K562 (cell line): ENCODE measurements around the gene SUV39H2.
"Not testable (repeated sequence)": the region's sequence is repeated elsewhere in the genome, so short reads cannot be mapped to it uniquely, and the experiment has no call there.

ENCODE experiments used
- BCOR ChIP-seq: fragments of 450-650 bp; IDR thresholded peaks from 2 replicates; pipeline ENCODE4 v1.6.1; 2016
- CTCF ChIP-seq, 3 experiments: IDR thresholded peaks in 2 of 3; conservative IDR thresholded peaks in 1 of 3; 2 replicates each; pipeline ENCODE4 v1.5.1; 2011 to 2012; ENCODE audit warnings: low read length in 3 of 3, mild to moderate bottlenecking in 3 of 3, control low read depth in 2 of 3, improper control_type of control experiment in 1 of 3, inconsistent platforms in 1 of 3, low read depth in 1 of 3, mixed read lengths in 1 of 3, moderate library complexity in 1 of 3; ENCODE audit not compliant: insufficient read depth in 2 of 3
- E2F4 ChIP-seq: sonication (generic); formaldehyde crosslinking; IDR thresholded peaks from 2 replicates; pipeline ENCODE4 v1.8.0; 2022; ENCODE audit warnings: mild to moderate bottlenecking, low read depth, missing genetic modification reagents
- EP300 ChIP-seq: IDR thresholded peaks from 2 replicates; pipeline ENCODE4 v1.6.1; 2012; ENCODE audit warnings: low read length, improper control_type of control experiment
- EZH2 ChIP-seq: IDR thresholded peaks from 2 replicates; pipeline ENCODE4 v1.6.1; 2012; ENCODE audit warnings: low read depth, mild to moderate bottlenecking, inconsistent platforms, low read length, borderline replicate concordance
- KLF1 ChIP-seq: fragments of 450-650 bp; IDR thresholded peaks from 2 replicates; pipeline ENCODE4 v1.6.1; 2016; ENCODE audit warnings: missing genetic modification characterization, missing compliant biosample characterization
- MECOM ChIP-seq: fragments of 250-450 bp; sonication (Bioruptor Pico); IDR thresholded peaks from 2 replicates; pipeline ENCODE4 v1.8.0; 2022; ENCODE audit warnings: inconsistent platforms
- NR3C1 ChIP-seq: sonication (generic); formaldehyde crosslinking; IDR thresholded peaks from 2 replicates; pipeline ENCODE4 v1.8.1; 2022; ENCODE audit warnings: missing genetic modification reagents
- RB1 ChIP-seq: fragments of 450-650 bp; IDR thresholded peaks from 2 replicates; pipeline ENCODE4 v1.6.1; 2017; ENCODE audit warnings: low read depth, mild to moderate bottlenecking
- REST ChIP-seq, 2 experiments: fragments of 450-650 bp; formaldehyde crosslinking in 1 of 2; IDR thresholded peaks; 2 replicates each; pipeline versions ENCODE4 v1.4.0 to v1.6.1; 2014 to 2020; ENCODE audit warnings: mild to moderate bottlenecking in 2 of 2, borderline replicate concordance in 1 of 2, low read depth in 1 of 2
- TCF7 ChIP-seq: sonication (generic); IDR thresholded peaks from 2 replicates; pipeline ENCODE4 v1.6.1; 2016; ENCODE audit warnings: antibody characterized with exemption, borderline replicate concordance
- ZNF592 ChIP-seq: fragments of 450-650 bp; IDR thresholded peaks from 2 replicates; pipeline ENCODE4 v1.6.1; 2017; ENCODE audit warnings: antibody characterized with exemption, mild to moderate bottlenecking

GRCh38 chr10:14942147-14942949, 63.7 kb downstream of the SUV39H2 start:
- TF ChIP-seq EP300; CTCF (IDR thresholded peaks at IDR 0.05 in 2 of 3, conservative IDR thresholded peaks at IDR 0.05 in 1 of 3; ENCODE audit: insufficient read depth in 2 of 3, low read depth in 1 of 3, low read length in 3 of 3); E2F4 (CRISPR knock-in tag); BCOR; MECOM (CRISPR knock-in tag); NR3C1 (CRISPR knock-in tag); ZNF592; REST (IDR thresholded peaks at IDR 0.05; ENCODE audit: borderline replicate concordance); REST (CRISPR knock-in tag; IDR thresholded peaks at IDR 0.05; ENCODE audit: low read depth); KLF1 (tag); RB1; TCF7; EZH2: not testable (repeated sequence)
